SK-N-SH treated with all-trans-retinoic acid at 6 μM for 48 hours (cell line): Measurements from ENCODE around the gene DLL4.

Experiments
- ATAC-seq: fragments of 200-7000 bp; cut with Tn5 transposase; 3 replicates; pipeline ENCODE4 v1.9.1; 2020; ENCODE audit warnings: mild to moderate bottlenecking, moderate library complexity
- ARNTL ChIP-seq: fragments of 450-650 bp; formaldehyde crosslinking; IDR thresholded peaks from 2 replicates; pipeline ENCODE4 v1.5.0; 2020; ENCODE audit warnings: low read depth, mild to moderate bottlenecking, moderate library complexity, borderline replicate concordance
- CSDC2 ChIP-seq: fragments of 250-450 bp; sonication (Bioruptor Pico); IDR thresholded peaks from 2 replicates; pipeline ENCODE4 v1.5.0; 2020; ENCODE audit warnings: mild to moderate bottlenecking, moderate library complexity
- CSRNP3 ChIP-seq: fragments of 250-450 bp; sonication (Bioruptor Pico); IDR thresholded peaks from 2 replicates; pipeline ENCODE4 v1.5.1; 2021; ENCODE audit warnings: mild to moderate bottlenecking, moderate library complexity
- ESRRG ChIP-seq: fragments of 250-450 bp; sonication (Bioruptor Pico); IDR thresholded peaks from 2 replicates; pipeline ENCODE4 v1.6.1; 2021; ENCODE audit warnings: mild to moderate bottlenecking
- GLIS3 ChIP-seq: fragments of 250-450 bp; sonication (Bioruptor Pico); IDR thresholded peaks from 2 replicates; pipeline ENCODE4 v1.5.0; 2020; ENCODE audit warnings: mild to moderate bottlenecking, moderate library complexity
- ISL1 ChIP-seq: fragments of 250-450 bp; sonication (Bioruptor Pico); IDR thresholded peaks from 2 replicates; pipeline ENCODE4 v2.1.2; 2022; ENCODE audit warnings: mild to moderate bottlenecking, moderate library complexity
- OSR1 ChIP-seq: fragments of 250-450 bp; sonication (Bioruptor Pico); IDR thresholded peaks from 2 replicates; pipeline ENCODE4 v1.8.0; 2022; ENCODE audit warnings: moderate library complexity, mild to moderate bottlenecking, inconsistent platforms
- PPARA ChIP-seq: fragments of 250-450 bp; sonication (Bioruptor Pico); IDR thresholded peaks from 2 replicates; pipeline ENCODE4 v1.5.0; 2020; ENCODE audit warnings: mild to moderate bottlenecking, borderline replicate concordance
- RARB ChIP-seq: fragments of 250-450 bp; sonication (Bioruptor Pico); IDR thresholded peaks from 2 replicates; pipeline ENCODE4 v1.8.0; 2021; ENCODE audit warnings: mild to moderate bottlenecking, moderate library complexity
- SNAI2 ChIP-seq: fragments of 250-450 bp; sonication (Bioruptor Pico); IDR thresholded peaks from 2 replicates; pipeline ENCODE4 v1.5.0; 2020; ENCODE audit warnings: mild to moderate bottlenecking, moderate library complexity
- TCF4 ChIP-seq: fragments of 250-450 bp; sonication (Bioruptor Pico); IDR thresholded peaks from 2 replicates; pipeline ENCODE4 v1.8.0; 2021; ENCODE audit warnings: mild to moderate bottlenecking, moderate library complexity, borderline replicate concordance
- TOX ChIP-seq: fragments of 250-450 bp; sonication (Bioruptor Pico); IDR thresholded peaks from 2 replicates; pipeline ENCODE4 v1.8.0; 2021; ENCODE audit warnings: mild to moderate bottlenecking, moderate library complexity, borderline replicate concordance
- ZC3H10 ChIP-seq: fragments of 250-450 bp; sonication (Bioruptor Pico); IDR thresholded peaks from 2 replicates; pipeline ENCODE4 v1.5.1; 2021; ENCODE audit warnings: mild to moderate bottlenecking, moderate library complexity
- ZFP3 ChIP-seq: fragments of 250-450 bp; sonication (Bioruptor Pico); IDR thresholded peaks from 2 replicates; pipeline ENCODE4 v1.5.0; 2020; ENCODE audit warnings: mild to moderate bottlenecking, moderate library complexity
- ZFP30 ChIP-seq: fragments of 450-650 bp; formaldehyde crosslinking; IDR thresholded peaks from 2 replicates; pipeline ENCODE4 v1.5.0; 2022; ENCODE audit warnings: mild to moderate bottlenecking, moderate library complexity
- ZNF565 ChIP-seq: fragments of 450-650 bp; formaldehyde crosslinking; conservative IDR thresholded peaks from 2 replicates; pipeline ENCODE4 v1.5.0; 2020; ENCODE audit warnings: low read depth, mild to moderate bottlenecking, moderate library complexity
- ZNF70 ChIP-seq: fragments of 450-650 bp; formaldehyde crosslinking; IDR thresholded peaks from 2 replicates; pipeline ENCODE4 v1.5.0; 2020; ENCODE audit warnings: mild to moderate bottlenecking, moderate library complexity
- TF ChIP-seq, protein P1 (sequence below): fragments of 250-450 bp; sonication (Bioruptor Pico); IDR thresholded peaks from 2 replicates; pipeline ENCODE4 v1.5.0; 2020; ENCODE audit warnings: mild to moderate bottlenecking, moderate library complexity
- TF ChIP-seq, protein P2 (sequence below): fragments of 250-450 bp; sonication (Bioruptor Pico); IDR thresholded peaks from 2 replicates; pipeline ENCODE4 v1.5.1; 2020; ENCODE audit warnings: low read depth, mild to moderate bottlenecking, moderate library complexity

Gene DLL4

GRCh38 chr15:40891810-40892446, 37.2 kb upstream of the DLL4 start (continued):
- TF ChIP-seq, protein P1, sequence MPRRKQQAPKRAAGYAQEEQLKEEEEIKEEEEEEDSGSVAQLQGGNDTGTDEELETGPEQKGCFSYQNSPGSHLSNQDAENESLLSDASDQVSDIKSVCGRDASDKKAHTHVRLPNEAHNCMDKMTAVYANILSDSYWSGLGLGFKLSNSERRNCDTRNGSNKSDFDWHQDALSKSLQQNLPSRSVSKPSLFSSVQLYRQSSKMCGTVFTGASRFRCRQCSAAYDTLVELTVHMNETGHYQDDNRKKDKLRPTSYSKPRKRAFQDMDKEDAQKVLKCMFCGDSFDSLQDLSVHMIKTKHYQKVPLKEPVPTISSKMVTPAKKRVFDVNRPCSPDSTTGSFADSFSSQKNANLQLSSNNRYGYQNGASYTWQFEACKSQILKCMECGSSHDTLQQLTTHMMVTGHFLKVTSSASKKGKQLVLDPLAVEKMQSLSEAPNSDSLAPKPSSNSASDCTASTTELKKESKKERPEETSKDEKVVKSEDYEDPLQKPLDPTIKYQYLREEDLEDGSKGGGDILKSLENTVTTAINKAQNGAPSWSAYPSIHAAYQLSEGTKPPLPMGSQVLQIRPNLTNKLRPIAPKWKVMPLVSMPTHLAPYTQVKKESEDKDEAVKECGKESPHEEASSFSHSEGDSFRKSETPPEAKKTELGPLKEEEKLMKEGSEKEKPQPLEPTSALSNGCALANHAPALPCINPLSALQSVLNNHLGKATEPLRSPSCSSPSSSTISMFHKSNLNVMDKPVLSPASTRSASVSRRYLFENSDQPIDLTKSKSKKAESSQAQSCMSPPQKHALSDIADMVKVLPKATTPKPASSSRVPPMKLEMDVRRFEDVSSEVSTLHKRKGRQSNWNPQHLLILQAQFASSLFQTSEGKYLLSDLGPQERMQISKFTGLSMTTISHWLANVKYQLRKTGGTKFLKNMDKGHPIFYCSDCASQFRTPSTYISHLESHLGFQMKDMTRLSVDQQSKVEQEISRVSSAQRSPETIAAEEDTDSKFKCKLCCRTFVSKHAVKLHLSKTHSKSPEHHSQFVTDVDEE (CRISPR knock-in tag): no peak
- TF ChIP-seq OSR1: no peak
- TF ChIP-seq ZNF565 (CRISPR knock-in tag): no peak
- TF ChIP-seq PPARA (CRISPR knock-in tag): no peak
- TF ChIP-seq, all 23 proteins: peak for 0

GRCh38 chr15:40892447-40893012, 36.6 kb upstream of the DLL4 start:
- ATAC-seq: no peak
- no peak for TF ChIP-seq ZNF565 (CRISPR knock-in tag)
- no peak for TF ChIP-seq ISL1 (CRISPR knock-in tag)
- TF ChIP-seq TCF4 (CRISPR knock-in tag): no peak
- TF ChIP-seq GLIS3 (CRISPR knock-in tag): no peak
- no peak for TF ChIP-seq ESRRG (CRISPR knock-in tag)
- no peak for TF ChIP-seq TOX (CRISPR knock-in tag)
- TF ChIP-seq, protein P2, sequence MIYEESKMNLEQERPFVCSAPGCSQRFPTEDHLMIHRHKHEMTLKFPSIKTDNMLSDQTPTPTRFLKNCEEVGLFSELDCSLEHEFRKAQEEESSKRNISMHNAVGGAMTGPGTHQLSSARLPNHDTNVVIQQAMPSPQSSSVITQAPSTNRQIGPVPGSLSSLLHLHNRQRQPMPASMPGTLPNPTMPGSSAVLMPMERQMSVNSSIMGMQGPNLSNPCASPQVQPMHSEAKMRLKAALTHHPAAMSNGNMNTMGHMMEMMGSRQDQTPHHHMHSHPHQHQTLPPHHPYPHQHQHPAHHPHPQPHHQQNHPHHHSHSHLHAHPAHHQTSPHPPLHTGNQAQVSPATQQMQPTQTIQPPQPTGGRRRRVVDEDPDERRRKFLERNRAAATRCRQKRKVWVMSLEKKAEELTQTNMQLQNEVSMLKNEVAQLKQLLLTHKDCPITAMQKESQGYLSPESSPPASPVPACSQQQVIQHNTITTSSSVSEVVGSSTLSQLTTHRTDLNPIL (CRISPR knock-in tag): no peak
- TF ChIP-seq ZFP30: no peak
- TF ChIP-seq ZFP3 (CRISPR knock-in tag): no peak
- no peak for TF ChIP-seq RARB (CRISPR knock-in tag)
- TF ChIP-seq OSR1: no peak
- TF ChIP-seq CSDC2: no peak
- TF ChIP-seq PPARA (CRISPR knock-in tag): no peak
- TF ChIP-seq ZNF70 (CRISPR knock-in tag): no peak
- TF ChIP-seq, protein P1 (CRISPR knock-in tag): no peak
- no peak for TF ChIP-seq ARNTL (CRISPR knock-in tag)
- TF ChIP-seq ZC3H10 (CRISPR knock-in tag): no peak
- no peak for TF ChIP-seq CSRNP3 (CRISPR knock-in tag)

- TF ChIP-seq RARB (CRISPR knock-in tag): no peak
- TF ChIP-seq ZFP3 (CRISPR knock-in tag): no peak
- no peak for TF ChIP-seq CSDC2
- no peak for TF ChIP-seq OSR1
- TF ChIP-seq SNAI2: no peak
- no peak for TF ChIP-seq GLIS3 (CRISPR knock-in tag)
- TF ChIP-seq PPARA (CRISPR knock-in tag): no peak
- no peak for TF ChIP-seq TCF4 (CRISPR knock-in tag)
- TF ChIP-seq ZNF565 (CRISPR knock-in tag): no peak
- ATAC-seq: no peak
These were observed 36.0 kb upstream of the DLL4 start for GRCh38 chr15:40893019-40893670.
